GM12878 (cell line): ENCODE data around the gene RIPOR3. TPM values are rescaled to one million over a fixed set of nuclear protein-coding genes. Genes with fewer than 3 reads are reported as not detected.

ENCODE experiments used
- ATAC-seq: fragments of 200-7000 bp; cut with Tn5 transposase; 3 replicates; pipeline ENCODE4 v1.9.1; 2020; ENCODE audit warnings: mild to moderate bottlenecking, moderate library complexity
- BruUV-seq: library from RNA; stranded (reverse); fragments of 400-500 nt; replicated peaks from 2 replicates; lab custom pipeline; 2021; lab: Mats Ljungman, UMichigan
- CTCF ChIA-PET: fragments of 300-600 bp; sonication (Branson Sonifier 250); formaldehyde crosslinking; extraction: SDS; loops from one replicate; lab custom pipeline; 2021; ENCODE audit warnings: inconsistent platforms; lab: Yijun Ruan, JAX
- POLR2A ChIA-PET: fragments of 350-600 bp; formaldehyde crosslinking; extraction: SDS; loops from one replicate; lab custom pipeline; 2021; ENCODE audit warnings: inconsistent platforms; lab: Charles Lee
- RAD21 ChIA-PET: fragments of 300-600 bp; sonication (Branson Sonifier 250); formaldehyde crosslinking; loops from one replicate; lab custom pipeline; 2023; ENCODE audit warnings: antibody characterized with exemption; ENCODE audit not compliant: unreplicated experiment; lab: Charles Lee
- SMC1A ChIA-PET: fragments of 300-600 bp; sonication (Branson Sonifier 250); formaldehyde crosslinking; loops from one replicate; lab custom pipeline; 2023; ENCODE audit not compliant: unreplicated experiment, uncharacterized antibody; lab: Charles Lee
- DNase-seq: peaks from one replicate; pipeline ENCODE4 v3.0.0-alpha.2; 2011; ENCODE audit warnings: low read depth, low spot score
- FAIRE-seq: peaks from 3 replicates; lab custom pipeline; 2011; peaks lifted over from hg19 to GRCh38; lab: Jason Lieb, UNC
- H2AFZ ChIP-seq: 2 replicates; pipeline ENCODE4 v1.6.0; 2011; ENCODE audit warnings: low read depth, low read length, control low read depth; ENCODE audit not compliant: control insufficient read depth
- H3K27ac ChIP-seq: 2 replicates; pipeline ENCODE4 v1.5.1; 2011; ENCODE audit warnings: control low read depth; ENCODE audit not compliant: control insufficient read depth, insufficient read depth
- H3K27me3 ChIP-seq, 2 experiments: replicated peaks in 1 of 2; 2 replicates each; pipeline versions ENCODE4 v1.6.0 to v1.6.1; 2011; ENCODE audit warnings: low read length in 1 of 2; ENCODE audit not compliant: control insufficient read depth in 2 of 2, insufficient read depth in 2 of 2
- H3K36me3 ChIP-seq, 2 experiments: 2 replicates each; pipeline ENCODE4 v1.5.1; 2011; ENCODE audit warnings: low read length in 1 of 2; ENCODE audit not compliant: control insufficient read depth in 2 of 2, insufficient read depth in 2 of 2
- H3K4me1 ChIP-seq: 2 replicates; pipeline ENCODE4 v1.6.1; 2011; ENCODE audit warnings: mild to moderate bottlenecking, low read length, moderate library complexity, mixed read lengths; ENCODE audit not compliant: control insufficient read depth, insufficient read depth
- H3K4me2 ChIP-seq: 2 replicates; pipeline ENCODE4 v1.6.0; 2011; ENCODE audit warnings: control low read depth; ENCODE audit not compliant: control insufficient read depth, insufficient read depth
- H3K4me3 ChIP-seq: fragments of 200-600 bp; sonication (generic); 2 replicates; pipeline ENCODE4 v1.5.1; 2016
- H3K79me2 ChIP-seq: 2 replicates; pipeline ENCODE4 v1.6.0; 2011; ENCODE audit warnings: low read length; ENCODE audit not compliant: control insufficient read depth, insufficient read depth
- H3K9ac ChIP-seq: 2 replicates; pipeline ENCODE4 v1.8.0; 2011; ENCODE audit warnings: low read length, control low read depth, mixed read lengths; ENCODE audit not compliant: control insufficient read depth, insufficient read depth
- H3K9me3 ChIP-seq: replicated peaks from 3 replicates; pipeline ENCODE4 v1.5.1; 2011; ENCODE audit warnings: mild to moderate bottlenecking, low read length; ENCODE audit not compliant: control insufficient read depth, insufficient read depth
- H4K20me1 ChIP-seq: 2 replicates; pipeline ENCODE4 v1.6.0; 2011; ENCODE audit not compliant: control insufficient read depth, insufficient read depth
- DPF2 ChIP-seq: fragments of 450-650 bp; IDR thresholded peaks from 2 replicates; pipeline ENCODE4 v1.6.1; 2017; ENCODE audit warnings: mild to moderate bottlenecking
- ETV6 ChIP-seq, 2 experiments: fragments of 450-650 bp in 1 of 2; IDR thresholded peaks in 1 of 2; conservative IDR thresholded peaks in 1 of 2; 2 replicates each; pipeline ENCODE4 v1.6.1; 2014; ENCODE audit warnings: antibody characterized with exemption in 1 of 2, borderline replicate concordance in 1 of 2, low read depth in 1 of 2, mild to moderate bottlenecking in 1 of 2, moderate library complexity in 1 of 2
- NFXL1 ChIP-seq: fragments of 450-650 bp; IDR thresholded peaks from 2 replicates; pipeline ENCODE4 v1.6.1; 2017; ENCODE audit warnings: antibody characterized with exemption, mild to moderate bottlenecking, borderline replicate concordance
- POLR2AphosphoS5 ChIP-seq: IDR thresholded peaks from 2 replicates; pipeline ENCODE4 v1.6.1; 2011; ENCODE audit warnings: mild to moderate bottlenecking, low read length, inconsistent platforms
- WGBS: methylation state at CpG from one replicate; pipeline ENCODE4 v1.1.6; 2016; ENCODE audit warnings: low lambda C conversion rate; ENCODE audit not compliant: insufficient replicate concordance, insufficient coverage; ENCODE audit errors: missing lambda C conversion rate; 5-methylcytosine and 5-hydroxymethylcytosine counted together
- in situ Hi-C: fragments of 300-500 bp; cut with MboI; formaldehyde crosslinking; loops from 9 replicates; pipeline ENCODE4 v1.14.3; 2018; ENCODE audit warnings: mixed read lengths
- intact Hi-C: fragments of 100-400 bp; cut with micrococcal nuclease; formaldehyde crosslinking; loops from one replicate; pipeline ENCODE4 v1.14.2; 2022; ENCODE audit not compliant: unreplicated experiment
- polyA plus RNA-seq, 11 experiments: library from polyadenylated mRNA; depleted of rRNA in 4 of 11; unstranded in 6 of 11; stranded (reverse) in 5 of 11; fragments of >200 nt; fragmentation: Nextera tagmentation in 4 of 11; fragmentation: Illumina TruSeq in 1 of 11; extraction: Ambion mirVana in 4 of 11; extraction: Trizol in 1 of 11; gene quantifications; 1 replicate in 1 of 11; 2 replicates in 10 of 11; pipeline versions ENCODE4 v1.2.1 to v1.2.3, GENCODE V29; 2011 to 2016; ENCODE audit warnings: inconsistent platforms in 2 of 11, missing spikeins in 2 of 11, low read depth in 1 of 11
- total RNA-seq, 4 experiments: library from RNA; depleted of rRNA in 3 of 4; stranded (reverse); fragments of >200 nt in 3 of 4; fragmentation: Illumina TruSeq in 1 of 4; extraction: Trizol in 1 of 4; gene quantifications; 2 replicates each; pipeline versions ENCODE4 v1.2.1 to v1.2.3, GENCODE V29; 2013 to 2021
- TF ChIP-seq, protein P1 (sequence below): fragments of 450-650 bp; IDR thresholded peaks from 2 replicates; pipeline ENCODE4 v1.6.1; 2016; ENCODE audit warnings: mild to moderate bottlenecking, moderate library complexity, borderline replicate concordance

Gene RIPOR3
- total and polyA plus RNA-seq, 10 of the 15 experiments (the other 5 are each of a cell fraction or from before 2014, with no cell fraction given) = 0.04 to 0.55 (median 0.12) TPM; not detected in 6

DNA sequence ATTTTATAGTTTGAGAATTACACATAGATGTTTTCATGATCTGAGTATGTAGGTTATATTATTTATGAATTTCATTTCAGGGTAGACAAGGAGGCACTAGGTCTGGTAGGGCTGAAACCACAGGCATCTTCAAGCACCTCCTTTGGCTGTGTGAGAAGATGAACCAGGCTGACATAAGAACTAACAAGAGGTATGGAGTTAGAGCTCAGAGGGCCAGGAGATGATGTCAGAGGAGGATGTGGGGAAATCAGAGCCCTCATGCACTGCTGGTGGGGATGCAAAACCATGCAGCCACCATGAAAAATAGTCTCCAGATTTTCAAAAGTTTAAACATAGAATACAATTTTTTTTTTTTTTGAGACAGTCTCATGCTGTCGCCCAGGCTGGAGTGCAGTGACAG lies 13.6 kb upstream of the RIPOR3 start:
- ChIA-PET SMC1A (no interaction called here), POLR2A (no interaction called here), CTCF (no interaction called here), RAD21 (no interaction called here)
- no peak overlapping the region for H3K4me3 ChIP-seq
- intact Hi-C loops = no loop called here
- H3K27me3 ChIP-seq = peaks cover 0 to 4% of the 10 kb centered on the region in 2 experiments; a peak in 2 of 4 replicates
- no peak overlapping the region for H2AFZ ChIP-seq
- H3K36me3 ChIP-seq = no peaks in the 10 kb centered on the region
- no peaks in the 10 kb centered on the region for H4K20me1 ChIP-seq
- H3K4me1 ChIP-seq = no peaks in the 10 kb centered on the region
- H3K79me2 ChIP-seq = no peaks in the 10 kb centered on the region
- no peak for DNase-seq
- no peak overlapping the region for H3K9ac ChIP-seq
- in situ Hi-C loops = no loop called here
- BruUV-seq = no TSS peak
- no peak for FAIRE-seq
- 9% methylated on average over 1 of the region's 1 CpG for WGBS
- no peak for ATAC-seq
- no peak overlapping the region for H3K27ac ChIP-seq
- H3K4me2 ChIP-seq = no peak overlapping the region
- no peak for TF ChIP-seq DPF2
- TF ChIP-seq ETV6 (conservative IDR thresholded peaks at IDR 0.05 in 1 of 2, IDR thresholded peaks at IDR 0.05 in 1 of 2; ENCODE audit: borderline replicate concordance in 1 of 2, low read depth in 1 of 2) = peak in 1 of 2 experiments; percentile 80; a peak in 2 of 4 replicates
- no peak for TF ChIP-seq POLR2AphosphoS5
- no peaks in the 10 kb centered on the region for H3K9me3 ChIP-seq

DNA sequence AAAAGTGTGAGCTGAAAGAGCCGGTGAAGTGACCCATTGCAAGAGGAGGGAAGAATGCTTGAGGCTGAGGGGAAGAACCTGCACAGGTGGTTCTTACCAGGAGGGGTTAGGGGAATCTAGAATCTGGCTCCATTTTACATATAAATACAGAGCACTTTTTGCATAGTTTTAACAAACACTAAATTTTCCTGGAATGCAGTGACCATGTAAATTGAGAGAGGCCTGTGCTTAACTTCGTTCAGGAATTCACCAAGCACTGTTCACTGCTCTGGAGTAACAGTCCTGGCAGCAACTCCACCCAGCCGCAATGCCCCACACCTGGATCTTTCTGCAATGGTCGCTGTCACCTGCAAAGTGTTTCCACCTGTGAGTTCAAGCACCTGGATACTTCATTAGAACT lies 13.2 kb upstream of the RIPOR3 start:
- DNase-seq (no peak), ATAC-seq (no peak), FAIRE-seq (no peak)
- RAD21 ChIA-PET = no interaction called here
- H3K36me3 ChIP-seq = no peaks in the 10 kb centered on the region
- no peak overlapping the region for H2AFZ ChIP-seq
- SMC1A ChIA-PET = no interaction called here
- CTCF ChIA-PET = no interaction called here
- intact Hi-C loops (no loop called here), in situ Hi-C loops (no loop called here)
- H3K79me2 ChIP-seq = no peaks in the 10 kb centered on the region
- H3K4me1 ChIP-seq = no peaks in the 10 kb centered on the region
- H4K20me1 ChIP-seq = no peaks in the 10 kb centered on the region
- H3K27me3 ChIP-seq = peaks cover 0 to 4% of the 10 kb centered on the region in 2 experiments; a peak in 2 of 4 replicates
- H3K9me3 ChIP-seq = no peaks in the 10 kb centered on the region
- no peak overlapping the region for H3K4me2 ChIP-seq
- H3K27ac ChIP-seq = no peak overlapping the region
- 23% methylated on average over 4 of the region's 4 CpGs for WGBS
- POLR2A ChIA-PET = no interaction called here
- TF ChIP-seq NFXL1 = peak; percentile 67; the same call in 1 of the 2 replicates
- TF ChIP-seq, protein P1, sequence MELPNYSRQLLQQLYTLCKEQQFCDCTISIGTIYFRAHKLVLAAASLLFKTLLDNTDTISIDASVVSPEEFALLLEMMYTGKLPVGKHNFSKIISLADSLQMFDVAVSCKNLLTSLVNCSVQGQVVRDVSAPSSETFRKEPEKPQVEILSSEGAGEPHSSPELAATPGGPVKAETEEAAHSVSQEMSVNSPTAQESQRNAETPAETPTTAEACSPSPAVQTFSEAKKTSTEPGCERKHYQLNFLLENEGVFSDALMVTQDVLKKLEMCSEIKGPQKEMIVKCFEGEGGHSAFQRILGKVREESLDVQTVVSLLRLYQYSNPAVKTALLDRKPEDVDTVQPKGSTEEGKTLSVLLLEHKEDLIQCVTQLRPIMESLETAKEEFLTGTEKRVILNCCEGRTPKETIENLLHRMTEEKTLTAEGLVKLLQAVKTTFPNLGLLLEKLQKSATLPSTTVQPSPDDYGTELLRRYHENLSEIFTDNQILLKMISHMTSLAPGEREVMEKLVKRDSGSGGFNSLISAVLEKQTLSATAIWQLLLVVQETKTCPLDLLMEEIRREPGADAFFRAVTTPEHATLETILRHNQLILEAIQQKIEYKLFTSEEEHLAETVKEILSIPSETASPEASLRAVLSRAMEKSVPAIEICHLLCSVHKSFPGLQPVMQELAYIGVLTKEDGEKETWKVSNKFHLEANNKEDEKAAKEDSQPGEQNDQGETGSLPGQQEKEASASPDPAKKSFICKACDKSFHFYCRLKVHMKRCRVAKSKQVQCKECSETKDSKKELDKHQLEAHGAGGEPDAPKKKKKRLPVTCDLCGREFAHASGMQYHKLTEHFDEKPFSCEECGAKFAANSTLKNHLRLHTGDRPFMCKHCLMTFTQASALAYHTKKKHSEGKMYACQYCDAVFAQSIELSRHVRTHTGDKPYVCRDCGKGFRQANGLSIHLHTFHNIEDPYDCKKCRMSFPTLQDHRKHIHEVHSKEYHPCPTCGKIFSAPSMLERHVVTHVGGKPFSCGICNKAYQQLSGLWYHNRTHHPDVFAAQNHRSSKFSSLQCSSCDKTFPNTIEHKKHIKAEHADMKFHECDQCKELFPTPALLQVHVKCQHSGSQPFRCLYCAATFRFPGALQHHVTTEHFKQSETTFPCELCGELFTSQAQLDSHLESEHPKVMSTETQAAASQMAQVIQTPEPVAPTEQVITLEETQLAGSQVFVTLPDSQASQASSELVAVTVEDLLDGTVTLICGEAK = no peak
- BruUV-seq = no TSS peak
- no peak overlapping the region for H3K4me3 ChIP-seq
- no peak overlapping the region for H3K9ac ChIP-seq
